H1 (cell line): ENCODE measurements around the gene TRAF3. TPM values are rescaled to one million over a fixed set of nuclear protein-coding genes. Genes with fewer than 3 reads are reported as not detected.

ENCODE experiments used
- BACH1 ChIP-seq: IDR thresholded peaks from 2 replicates; pipeline ENCODE4 v1.6.1; 2012; ENCODE audit warnings: low read length, improper control_type of control experiment
- JUN ChIP-seq: IDR thresholded peaks from 2 replicates; pipeline ENCODE4 v1.6.1; 2011; ENCODE audit warnings: low read depth, mild to moderate bottlenecking, improper control_type of control experiment, low read length
- SIN3A ChIP-seq, 2 experiments: IDR thresholded peaks in 1 of 2; conservative IDR thresholded peaks in 1 of 2; 2 replicates each; pipeline ENCODE4 v1.6.1; 2011 to 2012; ENCODE audit warnings: low read length in 2 of 2, improper control_type of control experiment in 1 of 2, low read depth in 1 of 2, mild to moderate bottlenecking in 1 of 2
- polyA plus RNA-seq, 7 experiments: library from polyadenylated mRNA; depleted of rRNA in 3 of 7; stranded (reverse) in 5 of 7; unstranded in 2 of 7; fragments of >200 nt in 5 of 7; fragments of 200-250 nt in 2 of 7; gene quantifications; 1 replicate in 5 of 7; 2 replicates in 1 of 7; 4 replicates in 1 of 7; pipeline versions ENCODE4 v1.2.1 to v1.2.3, GENCODE V29; 2011 to 2013; ENCODE audit warnings: missing spikeins in 2 of 7, mixed read lengths in 2 of 7
- total RNA-seq: library from RNA; stranded (reverse); fragmentation: NEBNext Ultra II Directional; extraction: Animal tissue kit (Norgen Biotek cat#: 25700); gene quantifications from 2 replicates; pipeline ENCODE4 v1.2.1, GENCODE V29; 2021

Gene TRAF3
- total and polyA plus RNA-seq, 2 of the 8 experiments (the other 6 are each of a cell fraction or from before 2014, with no cell fraction given), result 5.8 to 12.1 TPM

- TF ChIP-seq SIN3A (conservative IDR thresholded peaks at IDR 0.05 in 1 of 2, IDR thresholded peaks at IDR 0.05 in 1 of 2; ENCODE audit: low read depth in 1 of 2, low read length in 2 of 2), result no peak
- TF ChIP-seq BACH1, result no peak
- TF ChIP-seq JUN, result no peak
Measured at GRCh38 chr14:102752239-102752847, 24.9 kb upstream of the TRAF3 start (continued).
